Measurements from ENCODE around the gene GABARAP. TPM values are rescaled to one million over a fixed set of nuclear protein-coding genes. Genes with fewer than 3 reads are reported as not detected.

Gene GABARAP
- polyA plus RNA-seq, 1 donor from 2014 or later, result 384 TPM

- Histone ChIP-seq H3K4me2 (ENCODE audit: low read length) (no peak overlapping the region), H3K9ac (ENCODE audit: low read length) (no peak overlapping the region), H3K9me3 (ENCODE audit: low read length) (no peaks in the 10 kb centered on the region), H3K27ac (ENCODE audit: low read length) (no peak overlapping the region), H3K36me3 (ENCODE audit: insufficient read depth, low read length) (no peaks in the 10 kb centered on the region), H2AFZ (ENCODE audit: low read depth, low read length) (no peak overlapping the region), H3K4me3 (ENCODE audit: low read length) (no peak overlapping the region), H3K27me3 (ENCODE audit: insufficient read depth, low read depth, low read length) (no peaks in the 10 kb centered on the region), H3K79me2 (replicated peaks; ENCODE audit: insufficient read depth, low read length) (peaks cover 3% of the 10 kb centered on the region), H3F3A (ENCODE audit: insufficient read depth, low read length, poor library complexity, severe bottlenecking) (no peaks in the 10 kb centered on the region), H3K9me2 (ENCODE audit: insufficient read depth, low read length) (no peaks in the 10 kb centered on the region), H4K20me1 (ENCODE audit: insufficient read depth) (no peaks in the 10 kb centered on the region)
- no peak for TF ChIP-seq SMC3 (conservative IDR thresholded peaks at IDR 0.05; ENCODE audit: poor library complexity)
- TF ChIP-seq POLR2AphosphoS5 (IDR thresholded peaks at IDR 0.05), result no peak
- TF ChIP-seq MXI1 (conservative IDR thresholded peaks at IDR 0.05; ENCODE audit: poor library complexity, severe bottlenecking), result no peak
- TF ChIP-seq EZH2 (IDR thresholded peaks at IDR 0.05; ENCODE audit: borderline replicate concordance, insufficient read depth, low read length, poor library complexity, severe bottlenecking), result no peak
- TF ChIP-seq CTCF (IDR thresholded peaks at IDR 0.05; ENCODE audit: poor library complexity, severe bottlenecking), result no peak
- no peak for TF ChIP-seq REST (IDR thresholded peaks at IDR 0.05; ENCODE audit: borderline replicate concordance)
- no peak for TF ChIP-seq EP300 (conservative IDR thresholded peaks at IDR 0.05; ENCODE audit: poor library complexity, severe bottlenecking)
- TF ChIP-seq TAF1 (IDR thresholded peaks at IDR 0.05; ENCODE audit: low read depth), result no peak
- no peak for TF ChIP-seq RAD21 (conservative IDR thresholded peaks at IDR 0.05)
These were observed 18.1 kb downstream of the GABARAP start for GRCh38 chr17:7224110-7224509.

GRCh38 chr17:7223375-7223774 is 18.9 kb downstream of the GABARAP start:
- H2AFZ ChIP-seq (ENCODE audit: low read depth, low read length), result no peak overlapping the region
- no peaks in the 10 kb centered on the region for H4K20me1 ChIP-seq (ENCODE audit: insufficient read depth)
- H3K36me3 ChIP-seq (ENCODE audit: insufficient read depth, low read length), result no peaks in the 10 kb centered on the region
- no peaks in the 10 kb centered on the region for H3K9me2 ChIP-seq (ENCODE audit: insufficient read depth, low read length)
- H3K9me3 ChIP-seq (ENCODE audit: low read length), result no peaks in the 10 kb centered on the region
- no peak overlapping the region for H3K27ac ChIP-seq (ENCODE audit: low read length)
- TF ChIP-seq MXI1 (conservative IDR thresholded peaks at IDR 0.05; ENCODE audit: poor library complexity, severe bottlenecking), result no peak
- TF ChIP-seq RAD21 (conservative IDR thresholded peaks at IDR 0.05), result no peak
- H3K27me3 ChIP-seq (ENCODE audit: insufficient read depth, low read depth, low read length), result no peaks in the 10 kb centered on the region
- no peak overlapping the region for H3K4me2 ChIP-seq (ENCODE audit: low read length)
- no peak overlapping the region for H3K9ac ChIP-seq (ENCODE audit: low read length)
- no peaks in the 10 kb centered on the region for H3F3A ChIP-seq (ENCODE audit: insufficient read depth, low read length, poor library complexity, severe bottlenecking)
- peaks cover 10% of the 10 kb centered on the region for H3K79me2 ChIP-seq (replicated peaks; ENCODE audit: insufficient read depth, low read length)
- no peak overlapping the region for H3K4me3 ChIP-seq (ENCODE audit: low read length)

- H3K27me3 ChIP-seq (ENCODE audit: insufficient read depth, low read depth, low read length), result no peaks in the 10 kb centered on the region
- no peak overlapping the region for H3K4me3 ChIP-seq (ENCODE audit: low read length)
- H3K9me2 ChIP-seq (ENCODE audit: insufficient read depth, low read length), result no peaks in the 10 kb centered on the region
- no peaks in the 10 kb centered on the region for H3K36me3 ChIP-seq (ENCODE audit: insufficient read depth, low read length)
- H3K27ac ChIP-seq (ENCODE audit: low read length), result no peak overlapping the region
- H2AFZ ChIP-seq (ENCODE audit: low read depth, low read length), result no peak overlapping the region
- no peaks in the 10 kb centered on the region for H3K9me3 ChIP-seq (ENCODE audit: low read length)
- no peak overlapping the region for H3K9ac ChIP-seq (ENCODE audit: low read length)
- no peak overlapping the region for H3K4me2 ChIP-seq (ENCODE audit: low read length)
- no peaks in the 10 kb centered on the region for H4K20me1 ChIP-seq (ENCODE audit: insufficient read depth)
- H3K79me2 ChIP-seq (replicated peaks; ENCODE audit: insufficient read depth, low read length), result peaks cover 15% of the 10 kb centered on the region
- no peak for TF ChIP-seq EZH2 (IDR thresholded peaks at IDR 0.05; ENCODE audit: borderline replicate concordance, insufficient read depth, low read length, poor library complexity, severe bottlenecking)
- TF ChIP-seq CTCF (IDR thresholded peaks at IDR 0.05; ENCODE audit: poor library complexity, severe bottlenecking), result no peak
- no peak for TF ChIP-seq POLR2AphosphoS5 (IDR thresholded peaks at IDR 0.05)
- no peak for TF ChIP-seq MXI1 (conservative IDR thresholded peaks at IDR 0.05; ENCODE audit: poor library complexity, severe bottlenecking)
- no peak for TF ChIP-seq TAF1 (IDR thresholded peaks at IDR 0.05; ENCODE audit: low read depth)
- no peaks in the 10 kb centered on the region for H3F3A ChIP-seq (ENCODE audit: insufficient read depth, low read length, poor library complexity, severe bottlenecking)
These were observed 19.3 kb downstream of the GABARAP start for GRCh38 chr17:7222972-7223292.
